Globus pallidus (tissue), 1 donor: ENCODE results near the gene LMAN1L.
A peak's percentile ranks its signal among the peaks of the same experiment; 100 is the strongest.

Source experiments
- DNase-seq: peaks from one replicate; pipeline ENCODE4 v3.0.0-alpha.2; 2015; ENCODE audit warnings: low spot score

The LMAN1L gene

DNA sequence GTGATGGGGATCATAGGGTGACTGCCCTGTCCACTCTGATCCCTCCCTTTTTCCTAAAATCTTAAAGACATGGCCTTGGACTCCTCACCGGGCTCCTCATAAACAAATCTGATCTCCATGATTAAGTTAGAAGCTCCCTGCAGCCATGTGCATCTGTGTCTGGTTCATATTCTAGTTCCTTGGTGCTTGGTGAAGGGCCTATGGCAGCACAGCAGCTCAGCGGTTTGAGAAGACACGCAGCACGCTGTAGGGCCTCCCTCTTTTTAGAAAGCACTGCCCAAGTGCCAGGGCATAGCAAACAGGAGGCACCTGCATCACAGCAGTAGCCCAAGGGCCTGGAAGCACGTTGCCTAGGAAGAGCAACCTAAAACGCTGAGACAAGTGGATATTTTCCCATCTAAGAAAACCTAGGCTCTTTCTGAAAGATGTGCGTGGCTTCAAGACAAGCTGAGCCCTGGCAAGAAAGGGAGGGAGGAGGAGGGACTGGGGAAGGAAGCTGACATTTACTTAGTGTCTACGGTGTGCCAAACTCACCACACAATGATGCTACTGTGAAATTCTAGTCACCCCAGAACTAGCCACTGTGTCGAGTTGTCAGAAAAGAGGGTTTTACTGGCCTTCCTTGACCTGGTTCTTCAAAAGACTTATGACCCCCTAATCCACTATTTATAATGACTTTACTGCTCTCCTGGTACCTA is 45.2 kb downstream of the LMAN1L start:
- DNase-seq, result no peak

- DNase-seq, result no peak
Observed at GRCh38 chr15:74858369-74858740, 45.7 kb downstream of the LMAN1L start.

DNA sequence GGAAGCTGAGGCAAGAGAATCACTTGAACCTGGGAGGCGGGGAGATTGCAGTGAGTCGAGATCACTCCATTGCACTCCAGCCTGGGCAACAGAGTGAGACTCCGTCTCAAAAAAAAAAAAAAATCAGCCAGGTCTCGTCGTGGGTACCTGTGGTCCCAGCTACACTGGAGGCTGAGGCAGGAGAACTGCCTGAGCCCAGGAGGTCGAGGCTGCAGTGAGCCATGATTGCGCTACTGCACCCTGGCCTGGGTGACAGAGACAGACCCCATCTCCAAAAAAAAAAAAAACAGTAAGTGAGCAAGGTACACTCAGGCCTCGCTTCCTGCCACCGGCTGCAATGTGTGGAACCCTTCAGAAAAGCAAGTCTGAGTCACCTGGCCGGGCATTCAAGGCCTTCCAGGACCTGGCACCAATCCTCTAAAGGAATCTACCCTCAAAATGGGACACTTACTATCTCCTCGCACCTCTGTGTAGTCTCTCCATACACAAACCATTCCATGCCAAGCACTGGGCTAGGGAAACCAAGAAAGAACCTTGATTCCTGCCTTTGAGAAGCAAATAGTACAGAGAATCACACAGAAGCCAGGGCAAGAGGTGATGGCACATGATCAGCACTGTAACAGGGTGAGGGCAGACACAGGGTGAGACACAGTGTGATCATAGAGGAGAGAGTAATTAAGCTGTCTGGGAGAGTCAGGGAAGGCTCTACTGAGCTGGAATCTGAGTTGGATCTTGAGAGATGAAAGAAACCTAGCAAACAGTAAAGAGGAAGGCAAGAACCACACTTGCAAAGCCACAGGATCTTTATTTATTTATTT is 50.8 kb downstream of the LMAN1L start:
- no peak for DNase-seq

- no peak for DNase-seq
Observed at GRCh38 chr15:74864296-74864695, 51.7 kb downstream of the LMAN1L start.

DNA sequence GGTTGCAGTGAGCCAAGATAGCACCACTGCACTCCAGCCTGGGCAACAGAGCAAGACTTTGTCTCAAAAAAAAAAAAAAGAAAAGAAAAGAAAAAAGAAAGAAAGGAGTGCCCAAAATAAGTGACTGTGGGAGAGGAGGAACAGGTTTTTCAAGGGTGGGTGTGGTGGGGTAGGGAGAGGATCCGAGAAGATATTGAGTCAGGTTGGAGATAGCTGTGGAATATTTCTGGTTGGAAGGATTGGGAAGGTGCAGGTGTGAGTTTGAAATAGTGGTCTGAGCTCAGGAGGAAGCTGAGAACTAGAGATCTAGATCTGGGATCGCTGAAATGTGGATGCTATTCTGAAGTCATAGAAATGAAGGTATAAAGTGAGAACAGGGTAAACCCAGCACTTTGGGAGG is 52.7 kb downstream of the LMAN1L start:
- no peak for DNase-seq

DNA sequence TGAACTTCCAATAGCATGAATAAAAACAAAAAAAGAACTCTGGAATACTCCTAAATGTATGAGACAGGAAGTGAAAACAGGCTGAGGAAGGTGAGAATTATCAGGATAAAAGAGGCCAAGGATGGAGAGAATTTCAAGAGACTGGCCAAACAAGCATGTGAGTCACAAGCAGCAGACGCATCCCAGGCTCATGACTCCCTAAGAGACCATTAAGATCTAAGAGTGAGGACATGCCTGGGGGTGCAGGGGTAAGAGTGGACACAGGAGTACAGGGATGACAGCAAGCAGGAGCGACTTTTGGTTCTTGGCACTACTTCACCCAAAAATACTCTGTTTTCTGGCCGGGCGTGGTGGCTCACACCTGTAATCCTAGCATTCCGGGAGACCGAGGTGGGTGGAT is 53.5 kb downstream of the LMAN1L start:
- no peak for DNase-seq

DNA sequence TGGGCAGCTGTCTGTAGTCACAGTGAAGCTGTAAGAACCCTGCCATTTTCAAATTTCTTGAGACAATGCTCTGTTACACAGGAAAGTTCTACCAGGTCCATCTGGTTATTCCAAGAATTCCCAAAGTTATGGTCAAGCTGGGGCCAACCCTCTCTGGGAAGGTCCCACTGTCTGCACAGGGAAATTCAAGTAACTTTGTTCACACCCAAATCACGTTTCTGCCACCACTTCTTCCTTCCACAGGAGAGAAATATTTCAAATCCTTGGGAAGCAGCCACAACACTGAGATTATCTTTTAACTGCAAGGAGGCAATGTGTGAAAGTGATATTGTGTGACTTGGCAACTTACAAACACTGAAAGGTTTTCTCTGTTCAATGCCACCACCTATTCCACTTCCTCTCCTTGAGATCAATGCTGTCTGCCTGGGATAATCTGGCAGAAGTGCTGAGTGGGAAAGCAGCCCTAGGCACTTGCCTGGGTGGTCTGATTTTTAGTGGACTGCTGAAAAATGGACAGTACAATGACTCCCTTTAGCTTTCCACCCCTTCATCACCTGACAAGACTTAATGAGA is 54.9 kb downstream of the LMAN1L start:
- no peak for DNase-seq

DNA sequence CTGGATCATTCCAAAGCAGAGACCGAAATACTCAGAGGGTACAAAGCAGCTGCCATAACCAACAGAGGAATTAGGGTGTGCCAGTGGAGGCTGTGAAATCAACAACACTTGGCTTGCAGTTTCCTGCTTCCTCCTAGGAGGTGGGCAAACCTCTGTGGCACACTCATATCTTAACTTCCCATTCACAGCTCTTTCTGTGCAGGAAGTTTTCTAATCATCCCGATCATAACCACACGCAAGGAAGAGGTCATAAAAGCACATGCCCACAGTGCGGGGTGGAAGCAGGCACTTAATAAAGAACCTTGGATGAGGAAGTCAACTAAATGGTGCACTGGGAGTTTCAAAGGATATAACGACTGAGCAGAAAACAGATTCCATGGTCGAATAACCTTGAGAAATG is 55.4 kb downstream of the LMAN1L start:
- peak; percentile 33 for DNase-seq

DNA sequence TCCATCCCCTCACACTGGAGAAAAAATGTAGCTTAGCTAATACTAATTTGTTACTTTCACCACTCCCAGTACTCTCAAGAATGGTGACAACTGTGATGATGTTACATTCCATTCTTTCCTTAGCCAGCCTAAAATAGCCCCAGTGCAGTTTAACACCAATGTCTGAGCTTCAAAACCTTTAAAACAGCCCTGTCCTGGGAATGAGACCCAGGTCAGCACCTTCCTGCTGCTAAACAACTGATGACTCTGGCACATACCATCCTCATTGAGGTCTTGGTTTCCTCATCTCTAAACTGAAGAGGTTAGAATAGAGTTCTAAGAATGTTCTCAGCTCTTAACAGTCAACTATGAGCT is 56.7 kb downstream of the LMAN1L start:
- DNase-seq, result no peak

DNA sequence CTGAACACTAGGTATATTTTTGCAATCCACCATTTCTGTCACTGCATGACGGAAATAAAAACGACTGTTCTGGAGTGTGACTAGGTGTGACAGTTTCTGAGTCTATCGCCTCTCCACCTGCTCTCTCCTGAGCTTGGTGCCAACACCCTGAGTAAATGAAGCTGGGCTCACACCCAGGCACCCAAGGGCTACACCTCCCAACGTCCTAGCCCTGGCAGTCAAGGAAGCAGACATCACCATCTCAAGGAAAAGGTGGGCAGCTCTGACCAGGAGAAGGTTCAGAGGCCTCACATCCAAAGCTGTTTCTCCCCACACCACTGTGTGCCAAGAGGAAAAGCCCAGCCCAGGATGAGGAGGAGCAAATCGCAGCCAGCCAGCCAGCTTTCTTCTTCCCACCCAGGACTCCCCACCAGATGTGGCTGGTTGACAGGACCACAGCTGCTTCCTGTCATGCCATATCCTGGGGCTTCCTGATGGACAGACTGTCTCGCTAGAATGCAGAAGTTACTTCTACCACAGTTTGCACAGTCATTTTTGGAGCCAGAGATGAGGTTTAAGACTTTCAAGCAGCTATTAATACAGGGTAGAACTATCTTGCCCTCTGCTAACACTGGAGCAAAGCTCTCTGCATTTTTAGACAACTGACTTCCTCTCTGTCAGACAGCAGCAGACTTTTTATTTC is 57.2 kb downstream of the LMAN1L start:
- peak; percentile 68 for DNase-seq

GRCh38 chr15:74870436-74871215 is 58.0 kb downstream of the LMAN1L start:
- no peak for DNase-seq

DNA sequence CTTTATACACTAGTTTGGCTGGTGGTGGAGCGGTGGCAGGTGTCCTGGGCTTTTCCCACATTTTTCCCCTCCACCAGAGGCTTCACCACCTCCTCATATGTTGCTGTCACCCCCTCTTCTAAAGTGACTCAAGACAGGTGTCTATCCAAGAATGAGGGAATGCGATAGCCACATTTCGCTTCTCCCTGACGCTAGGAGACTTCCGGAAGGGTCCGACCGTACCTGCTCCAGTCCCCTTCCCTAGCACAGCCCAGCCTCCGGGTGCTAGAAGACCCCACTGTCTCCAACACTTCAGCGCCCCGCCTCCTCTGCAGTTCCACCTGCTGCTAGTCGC is 60.0 kb downstream of the LMAN1L start:
- no peak for DNase-seq

DNA sequence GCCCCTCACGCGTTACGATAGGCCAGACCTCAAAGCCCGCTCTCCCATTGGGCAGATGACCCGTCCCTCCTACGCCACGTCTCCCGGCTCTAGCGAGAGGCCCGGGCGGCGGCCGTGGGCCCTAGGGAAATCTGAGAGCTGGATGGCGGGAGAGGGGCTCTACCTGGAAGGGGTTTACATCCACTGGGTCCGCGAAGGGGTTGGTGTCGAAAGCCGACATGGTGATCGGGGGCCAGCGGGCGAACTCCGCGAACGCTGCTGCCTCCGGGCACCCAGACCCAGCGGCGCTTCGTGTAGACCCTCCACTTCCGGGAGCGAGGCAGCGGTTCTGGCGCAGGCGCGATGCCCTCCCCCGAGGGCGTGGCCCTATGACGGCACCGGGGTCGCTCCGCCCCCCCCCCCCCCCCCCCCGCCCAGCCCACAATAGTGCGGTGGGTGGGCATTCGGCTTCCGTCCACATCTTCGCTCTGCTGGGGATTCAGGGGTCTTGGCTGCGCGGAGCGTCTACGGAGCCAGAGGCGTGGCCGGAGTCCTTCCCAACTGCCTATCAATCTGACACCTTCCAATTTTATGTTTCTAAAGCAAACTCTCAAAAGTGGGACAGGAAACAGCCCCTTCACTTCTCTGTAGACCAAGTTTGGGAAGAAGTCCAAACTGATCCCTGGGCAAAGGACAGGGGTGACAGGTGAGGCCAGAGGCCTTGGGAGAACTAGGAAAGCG is 60.6 kb downstream of the LMAN1L start, which contains the start of gene SCAMP2:
Gene SCAMP2, minus strand, starts transcription at position 330 of the 720 bp plus-strand sequence. Its CDS starts 110 bp downstream, at position 220.
- DNase-seq, result peak; percentile 95

DNA sequence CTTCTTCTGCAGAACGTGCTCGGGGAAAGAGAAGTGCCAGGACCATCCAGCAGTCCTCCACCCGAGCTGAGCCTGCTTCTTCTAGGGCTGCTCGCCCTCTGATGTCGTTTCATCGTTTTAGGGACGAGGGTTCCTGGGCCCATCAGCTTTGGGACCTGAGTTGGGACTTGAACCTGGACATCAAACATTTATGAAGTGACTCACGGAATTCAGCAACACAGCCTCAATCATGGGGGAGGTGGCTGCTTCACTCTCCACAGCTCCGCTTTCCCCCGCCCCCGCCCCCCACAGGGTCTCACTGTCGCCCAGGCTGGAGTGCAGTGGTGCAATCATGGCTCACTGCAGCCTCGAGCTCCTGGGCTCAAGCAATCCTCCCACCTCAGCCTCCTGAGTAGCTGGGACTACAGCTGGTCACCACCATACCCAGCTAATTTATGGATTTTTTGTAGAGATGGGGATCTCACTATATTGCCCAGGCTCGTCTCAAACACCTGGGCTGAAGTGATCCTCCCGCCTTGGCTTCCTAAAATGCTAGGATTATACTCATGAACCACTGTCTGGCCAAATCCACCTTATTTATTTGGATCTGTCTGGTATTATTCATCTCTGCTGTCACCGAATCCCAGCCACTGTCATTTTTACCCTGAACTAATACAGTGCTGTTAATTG is 61.3 kb downstream of the LMAN1L start:
- DNase-seq, result no peak
